CD4-positive, alpha-beta memory T cell (primary cell): ENCODE data around the gene ATP6AP2. TPM values are rescaled to one million over a fixed set of nuclear protein-coding genes. Genes with fewer than 3 reads are reported as not detected.

Experiments used
- CTCF ChIA-PET: fragments of 350-600 bp; sonication (Branson Sonifier 250); formaldehyde crosslinking; loops from one replicate; lab custom pipeline; 2021; ENCODE audit warnings: inconsistent platforms; ENCODE audit not compliant: partially characterized antibody; lab: Charles Lee
- POLR2A ChIA-PET: fragments of 350-600 bp; sonication (Branson Sonifier 250); formaldehyde crosslinking; loops from one replicate; lab custom pipeline; 2021; ENCODE audit not compliant: partially characterized antibody; lab: Charles Lee
- DNase-seq, 5 donors: peaks; one replicate each; pipeline versions ENCODE4 v3.0.0 to v3.0.0-alpha.2; 2020 to 2022; ENCODE audit warnings: mixed read lengths in 1 of 5
- H3K27ac ChIP-seq: one replicate; pipeline ENCODE4 v1.7.0; 2013; ENCODE audit warnings: low read depth, low read length
- H3K27me3 ChIP-seq: 2 replicates; pipeline ENCODE4 v1.7.0; 2013; ENCODE audit warnings: mild to moderate bottlenecking, low read length, moderate library complexity; ENCODE audit not compliant: insufficient read depth
- H3K36me3 ChIP-seq: 2 replicates; pipeline ENCODE4 v1.7.0; 2013; ENCODE audit warnings: mild to moderate bottlenecking, low read length, moderate library complexity; ENCODE audit not compliant: insufficient read depth
- H3K4me1 ChIP-seq: 2 replicates; pipeline ENCODE4 v1.7.0; 2013; ENCODE audit warnings: mild to moderate bottlenecking, low read length, moderate library complexity; ENCODE audit not compliant: insufficient read depth
- H3K4me3 ChIP-seq, 2 donors: one replicate each; pipeline ENCODE4 v1.7.0; 2013; ENCODE audit warnings: low read length in 2 of 2, mild to moderate bottlenecking in 1 of 2
- H3K9me3 ChIP-seq, 2 donors: one replicate each; pipeline ENCODE4 v1.7.0; 2013; ENCODE audit warnings: low read length in 2 of 2, control low read depth in 1 of 2; ENCODE audit not compliant: control insufficient read depth in 1 of 2
- H3K27ac Mint-ChIP-seq, 7 donors: one replicate each; pipeline ENCODE4 v1.8.0; 2020 to 2021; ENCODE audit warnings: mixed read lengths in 7 of 7, mild to moderate bottlenecking in 6 of 7, inconsistent platforms in 3 of 7, moderate library complexity in 3 of 7
- H3K27me3 Mint-ChIP-seq, 2 donors: one replicate each; pipeline ENCODE4 v1.8.0; 2020 to 2021; ENCODE audit warnings: mixed read lengths in 2 of 2
- H3K36me3 Mint-ChIP-seq, 2 donors: one replicate each; pipeline ENCODE4 v1.8.0; 2020 to 2021; ENCODE audit warnings: mixed read lengths in 2 of 2, inconsistent platforms in 1 of 2, mild to moderate bottlenecking in 1 of 2
- H3K4me1 Mint-ChIP-seq, 4 donors: one replicate each; pipeline ENCODE4 v1.8.0; 2020 to 2021; ENCODE audit warnings: mixed read lengths in 4 of 4, mild to moderate bottlenecking in 1 of 4
- H3K4me3 Mint-ChIP-seq, 8 donors: one replicate each; pipeline ENCODE4 v1.8.0; 2020 to 2021; ENCODE audit warnings: mixed read lengths in 8 of 8, mild to moderate bottlenecking in 7 of 8, moderate library complexity in 6 of 8, inconsistent platforms in 3 of 8
- H3K9me3 Mint-ChIP-seq, 8 donors: one replicate each; pipeline ENCODE4 v1.8.0; 2020 to 2021; ENCODE audit warnings: mixed read lengths in 8 of 8, mild to moderate bottlenecking in 5 of 8, inconsistent platforms in 3 of 8, moderate library complexity in 1 of 8
- intact Hi-C: fragments of 100-400 bp; cut with micrococcal nuclease; formaldehyde crosslinking; loops from one replicate; pipeline ENCODE4 v1.15.1; 2023
- polyA plus RNA-seq, 2 donors: library from polyadenylated mRNA; unstranded; fragments of 300-500 nt; fragmentation: Illumina TruSeq; gene quantifications; one replicate each; pipeline ENCODE4 v1.2.3, GENCODE V29; 2021
- total RNA-seq, 2 experiments: library from RNA; stranded (reverse); gene quantifications; one replicate each; pipeline ENCODE4 v1.2.3, GENCODE V29; 2021

ATP6AP2 gene
- total and polyA plus RNA-seq, 4 experiments from 2014 or later = 80.9 to 254 (median 139) TPM

- POLR2A ChIA-PET = interaction anchor here (0.6 to 3.2 kb wide), 5 partner anchors 13 to 463 kb away, joined by 3 to 16 read pairs (median 3); partner anchors contain the start of genes ATP6AP2, MED14 and USP9X
- H3K27ac Mint-ChIP-seq = peak overlapping the region in 5 of 7 donors; percentile 4 to 53 (median 5)
- CTCF ChIA-PET = interaction anchor here (0.7 to 4.7 kb wide), 23 partner anchors 9 to 603 kb away, joined by 3 to 88 read pairs (median 5); partner anchors contain the start of genes MED14 and USP9X
- peaks cover 4% of the 10 kb centered on the region for H3K36me3 ChIP-seq
- H3K4me1 Mint-ChIP-seq = peaks cover 2 to 20% (median 4%) of the 10 kb centered on the region in 4 donors
- peaks cover 0 to 2% (median 0%) of the 10 kb centered on the region in 8 donors for H3K9me3 Mint-ChIP-seq
- intact Hi-C loops = loop anchor here (1.0 to 5.0 kb wide), 5 partner anchors 84 to 602 kb away; partner anchors contain the start of gene MED14
- H3K4me1 ChIP-seq = peaks cover 5% of the 10 kb centered on the region
- no peak overlapping the region for H3K4me3 ChIP-seq
- no peaks in the 10 kb centered on the region for H3K27me3 ChIP-seq
- H3K4me3 Mint-ChIP-seq = no peak overlapping the region
- no peaks in the 10 kb centered on the region for H3K27me3 Mint-ChIP-seq
- peak; percentile 66 to 78 (median 78) for DNase-seq
- peaks cover 11 to 26% of the 10 kb centered on the region in 2 donors for H3K36me3 Mint-ChIP-seq
- H3K27ac ChIP-seq = no peak overlapping the region
- H3K9me3 ChIP-seq = no peaks in the 10 kb centered on the region
Observed at GRCh38 chrX:40651620-40652223, 71.0 kb downstream of the ATP6AP2 start.

GRCh38 chrX:40652664-40653063, 71.9 kb downstream of the ATP6AP2 start:
- Mint-ChIP-seq H3K27me3 (no peaks in the 10 kb centered on the region), H3K9me3 (peaks cover 0 to under 1% (median 0%) of the 10 kb centered on the region in 8 donors), H3K27ac (peak overlapping the region in 2 of 7 donors; percentile 42 to 47), H3K4me3 (no peak overlapping the region), H3K4me1 (peaks cover 0 to 16% (median 3%) of the 10 kb centered on the region in 4 donors), H3K36me3 (peaks cover 17 to 30% of the 10 kb centered on the region in 2 donors)
- no peak overlapping the region for H3K27ac ChIP-seq
- H3K4me1 ChIP-seq = peaks cover 5% of the 10 kb centered on the region
- no peaks in the 10 kb centered on the region for H3K27me3 ChIP-seq
- intact Hi-C loops = loop anchor here (5.0 kb wide), 2 partner anchors 225 to 465 kb away; no protein-coding TSS in a partner anchor
- CTCF ChIA-PET = interaction anchor here (0.5 to 4.7 kb wide), 9 partner anchors 11 to 433 kb away, joined by 3 to 88 read pairs (median 5); partner anchors contain the start of genes MED14 and USP9X
- POLR2A ChIA-PET = no interaction called here
- peaks cover 4% of the 10 kb centered on the region for H3K36me3 ChIP-seq
- DNase-seq = no peak
- no peaks in the 10 kb centered on the region for H3K9me3 ChIP-seq
- H3K4me3 ChIP-seq = no peak overlapping the region

- Mint-ChIP-seq H3K27ac (peak overlapping the region in 2 of 7 donors; percentile 17 to 41), H3K9me3 (no peaks in the 10 kb centered on the region)
- CTCF ChIA-PET = interaction anchor here (1.1 to 4.7 kb wide), 3 partner anchors 10 to 141 kb away, joined by 3 to 88 read pairs (median 26); no protein-coding TSS in a partner anchor
Observed at GRCh38 chrX:40653535-40653934, 72.8 kb downstream of the ATP6AP2 start.

More at GRCh38 chrX:40653535-40653934, 72.8 kb downstream of the ATP6AP2 start:
- no peaks in the 10 kb centered on the region for H3K4me1 ChIP-seq
- no peak overlapping the region for H3K27ac ChIP-seq
- no peak for DNase-seq
- intact Hi-C loops = loop anchor here (5.0 kb wide), 2 partner anchors 224 to 464 kb away; no protein-coding TSS in a partner anchor
- Mint-ChIP-seq H3K4me3 (no peak overlapping the region), H3K4me1 (peaks cover 0 to 7% (median 2%) of the 10 kb centered on the region in 4 donors), H3K27me3 (no peaks in the 10 kb centered on the region), H3K36me3 (peaks cover 17 to 30% of the 10 kb centered on the region in 2 donors)
- POLR2A ChIA-PET = no interaction called here
- peaks cover 4% of the 10 kb centered on the region for H3K36me3 ChIP-seq
- H3K4me3 ChIP-seq = no peak overlapping the region
- no peaks in the 10 kb centered on the region for H3K9me3 ChIP-seq
- no peaks in the 10 kb centered on the region for H3K27me3 ChIP-seq

Other genes with a start within 250 kb of the ATP6AP2 start
- not detected for gene MPC1L, start 42.5 kb downstream of the ATP6AP2 start, total RNA-seq
- not detected for gene MPC1L, start 42.5 kb downstream of the ATP6AP2 start, polyA plus RNA-seq
- 10 to 100 TPM; 25.7 to 26.7 TPM for gene CXorf38, start 66.6 kb downstream of the ATP6AP2 start, total RNA-seq
- 10 to 100 TPM; 27.3 to 38.7 TPM for gene CXorf38, start 66.6 kb downstream of the ATP6AP2 start, polyA plus RNA-seq
- gene MED14, start 154.6 kb downstream of the ATP6AP2 start, total RNA-seq = 10 to 100 TPM; 37.9 to 39.0 TPM
- gene MED14, start 154.6 kb downstream of the ATP6AP2 start, polyA plus RNA-seq = 10 to 100 TPM in 1 of 2 donors, 1 to 10 TPM in 1; 3.9 to 13.3 TPM